HepG2 (cell line): ENCODE data around the gene IL4I1. TPM values are rescaled to one million over a fixed set of nuclear protein-coding genes. Genes with fewer than 3 reads are reported as not detected.

ENCODE experiments used
- ELF3 ChIP-seq: IDR thresholded peaks from 2 replicates; pipeline ENCODE4 v1.6.1; 2016; ENCODE audit warnings: missing genetic modification reagents, missing compliant biosample characterization
- HNRNPL ChIP-seq: fragments of 200-400 bp; formaldehyde crosslinking; IDR thresholded peaks from 2 replicates; pipeline ENCODE4 v1.6.1; 2017; ENCODE audit warnings: mild to moderate bottlenecking, low read depth, low read length
- MIER2 ChIP-seq: IDR thresholded peaks from 2 replicates; pipeline ENCODE4 v1.6.1; 2016; ENCODE audit warnings: missing biosample characterization, missing genetic modification reagents
- SIN3A ChIP-seq: IDR thresholded peaks from 2 replicates; pipeline ENCODE4 v1.6.1; 2011; ENCODE audit warnings: low read depth, mild to moderate bottlenecking, control low read depth, low read length, borderline replicate concordance
- SOX13 ChIP-seq, 3 experiments: fragments of 450-650 bp in 1 of 3; sonication (generic) in 1 of 3; formaldehyde crosslinking in 1 of 3; IDR thresholded peaks in 2 of 3; conservative IDR thresholded peaks in 1 of 3; 2 replicates each; pipeline versions ENCODE4 v1.5.0 to v1.6.1; 2016 to 2020; ENCODE audit warnings: antibody characterized with exemption in 1 of 3, mild to moderate bottlenecking in 1 of 3, missing compliant biosample characterization in 1 of 3, missing genetic modification reagents in 1 of 3, moderate library complexity in 1 of 3
- TBX3 ChIP-seq: fragments of 450-650 bp; IDR thresholded peaks from 2 replicates; pipeline ENCODE4 v1.6.1; 2017; ENCODE audit warnings: antibody characterized with exemption, mild to moderate bottlenecking, inconsistent platforms, borderline replicate concordance
- TFE3 ChIP-seq: IDR thresholded peaks from 2 replicates; pipeline ENCODE4 v1.6.1; 2016
- ZBTB43 ChIP-seq: sonication (generic); formaldehyde crosslinking; conservative IDR thresholded peaks from 2 replicates; pipeline ENCODE4 v1.4.0; 2020; ENCODE audit warnings: missing genetic modification reagents
- ZKSCAN8 ChIP-seq: IDR thresholded peaks from 2 replicates; pipeline ENCODE4 v1.6.1; 2016; ENCODE audit warnings: borderline replicate concordance, missing genetic modification reagents, missing compliant biosample characterization
- ZNF367 ChIP-seq: sonication (generic); formaldehyde crosslinking; IDR thresholded peaks from 2 replicates; pipeline ENCODE4 v1.4.0; 2020; ENCODE audit warnings: missing genetic modification reagents, borderline replicate concordance
- ZNF430 ChIP-seq: sonication (generic); formaldehyde crosslinking; IDR thresholded peaks from 2 replicates; pipeline ENCODE4 v1.9.0; 2021; ENCODE audit warnings: mild to moderate bottlenecking, missing genetic modification reagents
- ZNF530 ChIP-seq: sonication (generic); formaldehyde crosslinking; IDR thresholded peaks from 2 replicates; pipeline ENCODE4 v1.5.0; 2020; ENCODE audit warnings: low read depth, mild to moderate bottlenecking, missing genetic modification reagents
- ZNF574 ChIP-seq: sonication (generic); formaldehyde crosslinking; IDR thresholded peaks from 2 replicates; pipeline ENCODE4 v1.4.0; 2020; ENCODE audit warnings: missing genetic modification reagents
- ZNF784 ChIP-seq: sonication (generic); formaldehyde crosslinking; IDR thresholded peaks from 2 replicates; pipeline ENCODE4 v1.5.1; 2020; ENCODE audit warnings: missing genetic modification reagents, mild to moderate bottlenecking, borderline replicate concordance
- polyA plus RNA-seq, 8 experiments: library from polyadenylated mRNA; depleted of rRNA in 3 of 8; stranded (reverse) in 7 of 8; unstranded in 1 of 8; fragments of >200 nt; fragmentation: Illumina TruSeq in 4 of 8; extraction: Trizol in 4 of 8; gene quantifications; 2 replicates each; pipeline versions ENCODE4 v1.2.1 to v1.2.3, GENCODE V29; 2011 to 2016; ENCODE audit warnings: low read depth in 4 of 8, missing spikeins in 1 of 8, mixed read lengths in 1 of 8; ENCODE audit not compliant: insufficient read depth in 1 of 8
- total RNA-seq, 5 experiments: library from RNA; depleted of rRNA; stranded (reverse); fragments of >200 nt; fragmentation: Illumina TruSeq; extraction: Trizol; gene quantifications; 2 replicates each; pipeline ENCODE4 v1.2.3, GENCODE V29; 2016; ENCODE audit warnings: low read depth in 1 of 5
- TF ChIP-seq, protein P1 (sequence below): sonication (generic); formaldehyde crosslinking; IDR thresholded peaks from 2 replicates; pipeline ENCODE4 v1.4.0; 2020; ENCODE audit warnings: missing genetic modification reagents
- TF ChIP-seq, protein P2 (sequence below): sonication (generic); formaldehyde crosslinking; IDR thresholded peaks from 2 replicates; pipeline ENCODE4 v1.4.0; 2020; ENCODE audit warnings: missing genetic modification reagents

IL4I1 gene
- total and polyA plus RNA-seq, 2 of the 13 experiments (the other 11 are each of a cell fraction or from before 2014, with no cell fraction given): not detected

GRCh38 chr19:49869484-49870308 is 27.0 kb downstream of the IL4I1 start (continued):
- 0 out of 2 replicates have a peak, but pooled peaks have one; percentile 55 for TF ChIP-seq ZBTB43 (CRISPR knock-in tag)
- no peak for TF ChIP-seq ZKSCAN8 (CRISPR knock-in tag)
- peak; percentile 75; the same call in 1 of the 2 replicates for TF ChIP-seq SIN3A
- peak; percentile 69; the same call in 1 of the 2 replicates for TF ChIP-seq ZNF430
- 0 out of 2 replicates have a peak, but pooled peaks have one; percentile 26 for TF ChIP-seq TFE3
- peak; percentile 34; the same call in 1 of the 2 replicates for TF ChIP-seq TBX3
- no peak for TF ChIP-seq ZNF530 (CRISPR knock-in tag)
- 0 out of 2 replicates have a peak, but pooled peaks have one; percentile 36 for TF ChIP-seq ZNF784 (CRISPR knock-in tag)
- TF ChIP-seq ZNF574: peak; percentile 42
- TF ChIP-seq, protein P1, sequence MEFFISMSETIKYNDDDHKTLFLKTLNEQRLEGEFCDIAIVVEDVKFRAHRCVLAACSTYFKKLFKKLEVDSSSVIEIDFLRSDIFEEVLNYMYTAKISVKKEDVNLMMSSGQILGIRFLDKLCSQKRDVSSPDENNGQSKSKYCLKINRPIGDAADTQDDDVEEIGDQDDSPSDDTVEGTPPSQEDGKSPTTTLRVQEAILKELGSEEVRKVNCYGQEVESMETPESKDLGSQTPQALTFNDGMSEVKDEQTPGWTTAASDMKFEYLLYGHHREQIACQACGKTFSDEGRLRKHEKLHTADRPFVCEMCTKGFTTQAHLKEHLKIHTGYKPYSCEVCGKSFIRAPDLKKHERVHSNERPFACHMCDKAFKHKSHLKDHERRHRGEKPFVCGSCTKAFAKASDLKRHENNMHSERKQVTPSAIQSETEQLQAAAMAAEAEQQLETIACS (CRISPR knock-in tag): no peak
- peak; percentile 51; the same call in 1 of the 2 replicates for TF ChIP-seq ELF3 (CRISPR knock-in tag)
- TF ChIP-seq SOX13 (IDR thresholded peaks at IDR 0.05): no peak
- TF ChIP-seq SOX13 (CRISPR knock-in tag; conservative IDR thresholded peaks at IDR 0.05 in 1 of 2, IDR thresholded peaks at IDR 0.05 in 1 of 2): peak in 1 of 2 experiments; percentile 41; a peak in 1 of 4 replicates
- TF ChIP-seq HNRNPL: peak; percentile 82
- TF ChIP-seq ZNF367 (CRISPR knock-in tag): peak; percentile 85; the same call in 1 of the 2 replicates
- TF ChIP-seq, protein P2, sequence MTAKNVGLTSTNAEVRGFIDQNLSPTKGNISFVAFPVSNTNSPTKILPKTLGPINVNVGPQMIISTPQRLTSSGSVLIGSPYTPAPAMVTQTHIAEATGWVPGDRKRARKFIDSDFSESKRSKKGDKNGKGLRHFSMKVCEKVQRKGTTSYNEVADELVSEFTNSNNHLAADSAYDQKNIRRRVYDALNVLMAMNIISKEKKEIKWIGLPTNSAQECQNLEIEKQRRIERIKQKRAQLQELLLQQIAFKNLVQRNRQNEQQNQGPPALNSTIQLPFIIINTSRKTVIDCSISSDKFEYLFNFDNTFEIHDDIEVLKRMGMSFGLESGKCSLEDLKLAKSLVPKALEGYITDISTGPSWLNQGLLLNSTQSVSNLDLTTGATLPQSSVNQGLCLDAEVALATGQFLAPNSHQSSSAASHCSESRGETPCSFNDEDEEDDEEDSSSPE (CRISPR knock-in tag): peak; percentile 49; the same call in 1 of the 2 replicates
- peak; percentile 37; the same call in 1 of the 2 replicates for TF ChIP-seq MIER2
